GM21360 (cell line): ENCODE results near the gene BIRC5.

Experiments
- ATAC-seq: cut with Tn5 transposase; IDR thresholded peaks from one replicate; pipeline ENCODE4 v1.9.1; 2021; ENCODE audit warnings: mild to moderate bottlenecking, moderate library complexity; ENCODE audit not compliant: unreplicated experiment

BIRC5 gene

DNA sequence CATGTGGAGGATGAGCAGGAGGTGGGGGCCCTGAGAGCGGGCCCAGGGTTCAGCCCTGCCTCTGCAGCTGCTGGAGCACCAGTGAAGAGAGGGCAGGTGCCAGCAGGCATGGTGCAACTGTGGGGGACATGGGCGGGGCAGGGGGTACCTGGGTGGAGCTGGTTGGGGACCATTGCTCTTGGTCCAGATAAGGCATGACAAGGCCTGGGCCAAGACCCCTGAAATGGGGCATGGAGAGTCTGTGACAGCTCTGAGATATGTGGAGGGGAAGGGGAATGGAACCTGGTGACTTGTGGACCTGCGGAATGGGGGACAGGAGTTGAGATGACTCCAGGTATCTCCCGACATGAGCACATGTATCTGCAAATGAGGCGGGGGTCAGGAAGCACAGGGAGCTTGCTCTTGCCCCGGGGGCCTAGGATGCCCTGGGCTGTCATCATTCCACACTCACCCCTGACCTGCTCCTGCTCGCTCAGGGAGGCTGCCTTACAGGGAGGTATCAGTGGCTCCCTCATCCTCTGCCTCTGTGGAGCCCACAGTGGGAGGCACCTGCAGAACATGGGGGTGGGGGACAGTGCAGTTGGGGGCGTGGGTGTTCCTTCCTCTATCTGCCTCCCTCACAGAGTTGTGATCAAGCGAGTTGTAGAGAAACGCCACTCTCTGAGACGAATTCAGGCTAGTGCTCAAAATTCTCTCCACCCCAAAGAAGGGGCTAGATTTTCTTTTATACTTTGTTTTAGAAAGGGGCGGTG is 57.5 kb downstream of the BIRC5 start:
- no peak for ATAC-seq

DNA sequence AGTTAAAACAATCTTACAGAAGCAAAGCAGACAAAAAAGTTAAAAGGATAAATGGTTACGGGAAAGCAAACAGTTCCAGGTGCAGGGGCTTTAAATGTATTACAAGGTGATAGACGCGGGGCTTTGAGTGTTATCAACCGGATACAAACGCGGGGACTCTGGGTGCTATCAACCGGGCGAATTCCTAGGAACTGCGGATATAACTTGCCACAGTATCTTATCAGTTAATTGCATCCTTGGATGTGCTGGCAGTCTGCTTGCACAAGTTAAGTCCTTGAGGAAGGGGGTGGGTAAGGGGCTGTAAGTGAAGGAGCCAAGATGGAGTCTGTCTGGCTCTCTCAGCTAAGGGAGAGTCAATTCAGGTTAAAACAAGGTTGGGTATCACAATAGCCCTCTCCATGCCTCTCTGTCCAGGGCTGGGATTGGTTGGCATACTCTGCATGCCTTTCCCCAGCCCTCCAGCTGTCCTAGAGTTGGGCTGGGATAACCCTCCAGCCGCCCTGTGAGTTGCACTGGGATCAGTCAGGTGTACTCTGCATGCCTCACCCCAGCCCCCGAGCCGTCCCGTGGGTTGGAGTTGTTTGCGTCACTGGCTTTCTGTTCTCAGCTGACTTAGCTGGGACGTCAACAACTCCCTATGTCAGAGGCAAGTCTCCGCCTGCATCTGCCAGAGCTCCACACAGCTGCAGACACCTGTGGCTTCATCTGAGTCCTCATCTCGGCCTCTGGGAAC is 58.3 kb downstream of the BIRC5 start:
- no peak for ATAC-seq

DNA sequence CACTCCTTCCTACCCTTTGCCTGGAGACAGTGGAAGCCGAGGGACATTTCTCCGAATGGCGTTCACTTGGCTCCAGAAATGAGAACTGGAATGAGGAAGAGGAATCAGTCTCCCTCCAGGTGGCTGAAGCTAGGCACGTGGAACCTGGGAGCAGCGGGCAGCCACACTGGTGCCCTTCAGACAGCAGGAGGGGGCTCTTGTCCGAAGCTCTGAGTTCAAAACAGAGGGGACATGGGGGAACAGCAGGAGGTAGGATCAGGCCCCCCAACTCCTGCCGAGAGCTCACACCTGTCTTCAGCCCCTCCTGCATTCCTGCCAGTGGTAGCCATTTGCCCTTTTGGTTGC is 58.8 kb downstream of the BIRC5 start:
- ATAC-seq: no peak

DNA sequence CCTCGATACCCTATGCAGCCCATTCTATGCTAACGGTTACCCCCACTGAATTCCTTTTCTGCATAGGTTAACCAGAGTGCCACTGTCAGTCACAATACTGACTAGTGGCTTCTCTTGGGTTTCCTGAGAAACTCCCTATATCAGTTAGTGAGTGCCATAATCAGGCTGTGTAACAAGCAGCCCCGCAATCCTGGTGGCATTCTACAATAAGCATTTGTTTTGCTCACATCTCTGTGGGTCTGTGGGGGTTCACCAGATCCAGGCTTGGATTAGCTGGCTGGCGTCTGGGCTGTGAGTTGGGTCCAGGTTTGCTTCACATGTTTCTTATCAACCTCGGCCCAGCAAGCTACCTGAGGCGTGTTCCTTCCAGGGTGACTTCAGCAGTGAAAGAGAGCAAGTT is 59.8 kb downstream of the BIRC5 start:
- no peak for ATAC-seq
